ENCODE data around the gene UBL4A.
A peak's percentile ranks its signal among the peaks of the same experiment; 100 is the strongest.

UBL4A gene

DNA sequence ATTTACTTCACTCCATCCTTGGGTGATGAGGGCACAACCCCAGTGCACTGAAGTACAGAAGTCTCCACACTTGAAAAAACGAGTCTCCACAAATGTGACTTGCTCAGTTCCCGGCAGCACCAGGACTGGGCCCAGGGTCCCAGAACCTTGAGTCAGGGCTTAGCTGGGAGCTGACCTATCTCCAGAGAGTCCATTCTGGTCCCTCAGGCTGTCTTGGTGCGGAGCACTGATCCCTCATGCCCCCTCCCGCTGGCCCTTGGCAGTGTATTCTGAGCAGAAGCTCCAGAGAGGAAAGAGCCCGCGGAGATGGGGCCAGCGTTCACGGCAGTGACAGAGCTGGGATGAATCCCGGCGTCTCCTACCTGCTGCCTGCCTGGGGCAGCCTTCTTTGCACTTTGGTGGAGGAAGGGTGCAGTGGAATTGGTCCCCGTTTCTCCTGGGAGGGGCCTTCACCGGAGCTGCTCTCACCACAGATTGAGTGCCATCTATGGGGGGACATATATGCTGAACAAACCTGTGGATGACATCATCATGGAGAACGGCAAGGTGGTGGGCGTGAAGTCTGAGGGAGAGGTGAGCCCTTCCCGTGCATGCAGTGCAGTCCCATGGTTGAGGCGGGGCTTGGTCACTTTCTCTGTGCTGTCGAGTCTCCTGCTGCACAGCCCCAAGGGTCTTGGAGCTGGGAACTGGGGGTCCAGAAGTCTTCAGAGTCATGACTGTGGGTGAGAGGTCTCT is 45.6 kb downstream of the UBL4A start:
- DNase-seq (ENCODE audit: low read depth in 2 of 3, low spot score in 1 of 3): no peak

GRCh38 chrX:154439841-154440240 is 46.6 kb downstream of the UBL4A start:
- DNase-seq (ENCODE audit: low read depth in 2 of 3, low spot score in 1 of 3): no peak

DNA sequence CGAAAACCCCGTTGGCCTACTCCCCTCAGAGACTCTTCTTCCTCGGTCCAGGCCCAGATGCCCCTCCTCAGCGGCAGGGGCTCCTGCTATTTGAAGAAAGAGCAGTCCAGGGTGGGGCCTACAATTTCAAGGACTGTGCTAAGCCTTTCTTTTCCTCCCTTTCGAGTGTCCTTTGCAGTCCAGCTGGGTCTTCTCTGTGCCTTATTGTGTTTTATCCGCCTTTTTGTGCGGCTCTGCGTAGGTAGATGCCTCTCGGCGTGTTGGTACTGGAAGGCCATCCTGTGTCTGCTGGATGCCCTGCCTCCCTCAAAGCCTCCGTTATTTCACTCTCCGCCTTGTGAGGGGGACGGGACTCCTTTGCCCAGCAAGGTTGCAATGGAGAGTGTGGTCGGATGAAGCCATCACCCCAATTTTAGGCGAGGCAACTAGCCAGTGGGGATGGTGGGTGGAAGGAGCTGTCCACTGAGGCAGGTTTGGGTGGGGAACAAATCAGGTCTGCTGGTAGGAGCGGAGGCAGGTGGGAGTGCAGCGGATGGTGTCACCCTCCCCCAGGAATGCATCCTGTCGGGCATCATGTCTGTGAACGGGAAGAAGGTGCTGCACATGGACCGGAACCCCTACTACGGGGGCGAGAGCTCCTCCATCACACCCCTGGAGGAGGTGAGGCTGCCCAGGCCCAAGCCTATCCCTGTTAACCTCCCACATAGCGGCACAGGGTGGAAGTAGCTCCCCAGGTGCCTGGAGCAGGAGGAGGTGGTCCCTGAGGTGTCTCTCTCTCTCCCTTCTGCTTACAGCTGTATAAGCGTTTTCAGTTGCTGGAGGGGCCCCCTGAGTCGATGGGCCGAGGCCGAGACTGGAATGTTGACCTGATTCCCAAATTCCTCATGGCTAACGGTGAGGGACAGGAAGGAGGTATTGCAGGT is 48.2 kb downstream of the UBL4A start:
- no peak for DNase-seq (ENCODE audit: low read depth in 2 of 3, low spot score in 1 of 3)

DNA sequence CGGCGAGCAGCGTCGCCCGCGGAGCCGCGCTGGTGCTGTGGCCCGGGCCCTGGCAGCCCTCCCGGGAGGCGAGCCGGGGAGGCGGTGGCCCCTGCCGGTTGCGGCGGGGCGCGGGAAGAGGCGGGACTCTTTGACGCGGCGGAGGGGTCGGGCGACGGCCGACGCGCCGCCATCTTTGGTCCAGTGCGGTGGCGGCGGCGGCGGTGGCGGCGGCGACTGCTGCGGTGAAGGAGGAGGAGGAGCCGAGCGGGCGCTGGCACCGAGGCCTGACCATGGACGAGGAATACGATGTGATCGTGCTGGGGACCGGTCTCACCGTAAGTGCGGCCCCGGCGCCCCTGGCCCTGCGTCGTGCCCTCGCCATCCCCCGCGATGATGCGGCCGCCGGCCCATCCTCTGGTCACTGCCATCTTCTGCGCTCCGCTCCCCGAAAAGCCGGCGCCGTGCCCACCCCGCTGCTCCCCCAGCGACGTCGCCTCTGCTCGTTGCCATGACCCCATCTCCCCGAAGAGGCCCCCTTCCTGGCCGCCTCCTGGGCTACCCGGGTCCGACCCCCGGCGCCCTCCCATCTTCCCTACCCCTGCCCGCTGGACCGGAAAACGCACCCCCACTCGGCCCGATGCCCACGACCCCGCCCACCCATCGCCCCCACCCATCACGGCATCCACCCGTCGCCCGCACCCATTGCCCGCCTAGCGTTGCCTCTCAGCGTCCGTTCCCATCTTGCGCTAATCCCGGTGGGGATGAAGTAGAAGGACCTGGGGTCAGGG is 49.2 kb downstream of the UBL4A start, which contains the start of gene GDI1:
GDI1 (plus strand) TSS at position 172 of the 770 bp plus-strand sequence; CDS start at position 273, 101 bp downstream.
- peak in 1 of 3 donors; percentile 43 for DNase-seq (ENCODE audit: low read depth in 2 of 3, low spot score in 1 of 3)

GRCh38 chrX:154436374-154436982 is 49.9 kb downstream of the UBL4A start:
- peak in 1 of 3 donors; percentile 32 for DNase-seq (ENCODE audit: low read depth in 2 of 3, low spot score in 1 of 3)

GRCh38 chrX:154435171-154435733 is 51.2 kb downstream of the UBL4A start:
- DNase-seq (ENCODE audit: low read depth in 2 of 3, low spot score in 1 of 3): no peak

- no peak for DNase-seq (ENCODE audit: low read depth in 2 of 3, low spot score in 1 of 3)
Measured at GRCh38 chrX:154434394-154435168, 51.8 kb downstream of the UBL4A start.
